B cell (primary cell): ENCODE data around the gene FRMPD4. TPM values are rescaled to one million over a fixed set of nuclear protein-coding genes. Genes with fewer than 3 reads are reported as not detected.

ENCODE experiments used
- ATAC-seq: fragments of 200-7000 bp; cut with Tn5 transposase; one replicate; pipeline ENCODE4 v1.10.0; 2021; ENCODE audit warnings: low read depth, mild to moderate bottlenecking, moderate number of reproducible peaks, moderate library complexity
- CTCF ChIA-PET: fragments of 350-600 bp; sonication (Branson Sonifier 250); formaldehyde crosslinking; loops from one replicate; lab custom pipeline; 2021; ENCODE audit warnings: antibody characterized with exemption, inconsistent platforms; lab: Charles Lee
- POLR2A ChIA-PET: fragments of 350-600 bp; sonication (Branson Sonifier 250); formaldehyde crosslinking; loops from one replicate; lab custom pipeline; 2021; ENCODE audit warnings: antibody characterized with exemption; lab: Charles Lee
- DNase-seq: peaks from one replicate; pipeline ENCODE4 v3.0.0; 2013
- H2AFZ ChIP-seq: 2 replicates; pipeline ENCODE4 v1.6.1; 2012; ENCODE audit warnings: mild to moderate bottlenecking, low read depth, low read length; ENCODE audit not compliant: insufficient read depth, poor library complexity, severe bottlenecking
- H3K27ac ChIP-seq, 2 donors: 1 replicate in 1 of 2; 2 replicates in 1 of 2; pipeline ENCODE4 v1.5.1; 2012 to 2013; ENCODE audit warnings: low read length in 2 of 2, mild to moderate bottlenecking in 2 of 2, moderate library complexity in 1 of 2
- H3K27me3 ChIP-seq, 4 experiments: fragments of 200-600 bp in 1 of 4; sonication (generic) in 1 of 4; replicated peaks in 1 of 4; 1 replicate in 2 of 4; 2 replicates in 2 of 4; pipeline versions ENCODE4 v1.6.1 to v1.7.0; 2013 to 2016; ENCODE audit warnings: low read length in 3 of 4, mild to moderate bottlenecking in 2 of 4, mixed read lengths in 1 of 4, moderate library complexity in 1 of 4; ENCODE audit not compliant: insufficient read depth in 4 of 4, control insufficient read depth in 3 of 4; ENCODE audit errors: control extremely low read depth in 1 of 4
- H3K36me3 ChIP-seq, 2 experiments: replicated peaks in 1 of 2; 1 replicate in 1 of 2; 2 replicates in 1 of 2; pipeline versions ENCODE4 v1.6.1 to v1.7.1; 2013; ENCODE audit warnings: low read length in 1 of 2; ENCODE audit not compliant: insufficient read depth in 2 of 2, control insufficient read depth in 1 of 2; ENCODE audit errors: control extremely low read depth in 1 of 2, extremely low read depth in 1 of 2
- H3K4me1 ChIP-seq, 2 donors: fragments of 200-600 bp in 1 of 2; sonication (generic) in 1 of 2; 1 replicate in 1 of 2; 2 replicates in 1 of 2; pipeline versions ENCODE4 v1.5.1 to v1.6.1; 2013 to 2017; ENCODE audit warnings: low read length in 2 of 2; ENCODE audit not compliant: control insufficient read depth in 2 of 2, insufficient read depth in 2 of 2
- H3K4me2 ChIP-seq: replicated peaks from 2 replicates; pipeline ENCODE3; 2012; ENCODE audit warnings: mild to moderate bottlenecking, low read depth, low read length; ENCODE audit not compliant: poor library complexity, severe bottlenecking
- H3K4me3 ChIP-seq, 5 experiments: fragments of 200-600 bp in 1 of 5; sonication (generic) in 1 of 5; 1 replicate in 3 of 5; 2 replicates in 2 of 5; pipeline versions ENCODE4 v1.5.1 to v1.7.0; 2011 to 2016; ENCODE audit warnings: low read length in 4 of 5, mild to moderate bottlenecking in 4 of 5, low read depth in 2 of 5, control low read depth in 1 of 5, moderate library complexity in 1 of 5; ENCODE audit not compliant: insufficient read depth in 1 of 5; ENCODE audit errors: control extremely low read depth in 1 of 5, extremely low read depth in 1 of 5
- H3K79me2 ChIP-seq: fragments of 200-600 bp; sonication (generic); one replicate; pipeline ENCODE4 v1.6.0; 2016; ENCODE audit warnings: low read length; ENCODE audit not compliant: control insufficient read depth, insufficient read depth
- H3K9ac ChIP-seq: fragments of 200-600 bp; sonication (generic); 2 replicates; pipeline ENCODE4 v1.6.1; 2017; ENCODE audit warnings: mild to moderate bottlenecking, low read length, moderate library complexity
- H3K9me3 ChIP-seq, 3 donors: one replicate each; pipeline versions ENCODE4 v1.6.1 to v1.7.1; 2013; ENCODE audit warnings: low read length in 2 of 3; ENCODE audit not compliant: control insufficient read depth in 2 of 3, insufficient read depth in 1 of 3; ENCODE audit errors: control extremely low read depth in 1 of 3
- H4K20me1 ChIP-seq: 2 replicates; pipeline ENCODE4 v1.6.0; 2012; ENCODE audit warnings: mild to moderate bottlenecking, low read length; ENCODE audit not compliant: insufficient read depth, control insufficient read depth, poor library complexity, severe bottlenecking
- H3K27ac Mint-ChIP-seq: one replicate; pipeline ENCODE4 v1.8.0; 2021; ENCODE audit warnings: mixed read lengths
- H3K27me3 Mint-ChIP-seq: one replicate; pipeline ENCODE4 v1.8.0; 2021; ENCODE audit warnings: mixed read lengths
- H3K4me1 Mint-ChIP-seq: one replicate; pipeline ENCODE4 v1.8.0; 2021; ENCODE audit warnings: mixed read lengths
- H3K4me3 Mint-ChIP-seq: one replicate; pipeline ENCODE4 v1.8.0; 2021; ENCODE audit warnings: mixed read lengths
- H3K9me3 Mint-ChIP-seq: one replicate; pipeline ENCODE4 v1.8.0; 2022; ENCODE audit warnings: mixed read lengths; ENCODE audit not compliant: insufficient read depth
- CTCF ChIP-seq: fragments of 200-600 bp; IDR thresholded peaks from one replicate; pipeline ENCODE4 v1.8.0; 2022; ENCODE audit warnings: antibody characterized with exemption, mild to moderate bottlenecking
- EZH2 ChIP-seq: IDR thresholded peaks from 2 replicates; pipeline ENCODE4 v1.6.1; 2012; ENCODE audit warnings: borderline replicate concordance, low read depth, mild to moderate bottlenecking, moderate library complexity, low read length; ENCODE audit not compliant: insufficient read depth, poor library complexity, severe bottlenecking
- WGBS: methylation state at CpG from one replicate; pipeline ENCODE4 v1.1.5; 2013; ENCODE audit warnings: missing lambda C conversion rate; ENCODE audit not compliant: insufficient coverage; 5-methylcytosine and 5-hydroxymethylcytosine counted together
- intact Hi-C: fragments of 100-400 bp; cut with micrococcal nuclease; formaldehyde crosslinking; loops from one replicate; pipeline ENCODE4 v1.10.0; 2022
- polyA plus RNA-seq: library from polyadenylated mRNA; depleted of rRNA; stranded (reverse); fragments of >200 nt; gene quantifications from 2 replicates; pipeline ENCODE4 v1.2.3, GENCODE V29; 2012
- total RNA-seq, 2 donors: library from RNA; stranded (reverse); fragments of 120-200 nt in 1 of 2; gene quantifications; 1 replicate in 1 of 2; 2 replicates in 1 of 2; pipeline versions ENCODE4 v1.2.3 to v1.2.4, GENCODE V29; 2013 to 2022

Gene FRMPD4
- total and polyA plus RNA-seq, 2 donors (not counting 1 experiment from before 2014, with no cell fraction given): not detected

GRCh38 chrX:12741416-12741815 is 603.1 kb downstream of the FRMPD4 start:
- DNase-seq (no peak), ATAC-seq (no peak)
- Mint-ChIP-seq H3K4me3 (no peak overlapping the region), H3K27ac (no peak overlapping the region), H3K27me3 (no peaks in the 10 kb centered on the region), H3K4me1 (no peaks in the 10 kb centered on the region), H3K9me3 (no peaks in the 10 kb centered on the region)
- no peaks in the 10 kb centered on the region for H3K79me2 ChIP-seq
- no peaks in the 10 kb centered on the region for H4K20me1 ChIP-seq
- ChIA-PET POLR2A (no interaction called here), CTCF (no interaction called here)
- no peaks in the 10 kb centered on the region for H3K36me3 ChIP-seq
- H3K9ac ChIP-seq: no peak overlapping the region
- intact Hi-C loops: no loop called here
- H3K27me3 ChIP-seq: no peaks in the 10 kb centered on the region
- TF ChIP-seq CTCF (no peak), EZH2 (no peak)
- 86% methylated on average over 4 of the region's 6 CpGs for WGBS
- no peaks in the 10 kb centered on the region for H3K9me3 ChIP-seq
- no peak overlapping the region for H3K4me3 ChIP-seq
- no peak overlapping the region for H3K4me2 ChIP-seq
- H2AFZ ChIP-seq: no peak overlapping the region
- no peaks in the 10 kb centered on the region for H3K4me1 ChIP-seq
- H3K27ac ChIP-seq: no peak overlapping the region

- Histone ChIP-seq H3K4me1 (no peaks in the 10 kb centered on the region), H3K4me3 (no peak overlapping the region), H3K27ac (no peak overlapping the region), H3K4me2 (no peak overlapping the region), H3K27me3 (no peaks in the 10 kb centered on the region), H4K20me1 (no peaks in the 10 kb centered on the region), H3K79me2 (no peaks in the 10 kb centered on the region), H3K9me3 (no peaks in the 10 kb centered on the region), H2AFZ (no peak overlapping the region), H3K36me3 (no peaks in the 10 kb centered on the region), H3K9ac (no peak overlapping the region)
- Mint-ChIP-seq H3K27me3 (no peaks in the 10 kb centered on the region), H3K4me1 (no peaks in the 10 kb centered on the region), H3K27ac (no peak overlapping the region), H3K9me3 (no peaks in the 10 kb centered on the region), H3K4me3 (no peak overlapping the region)
- CTCF ChIA-PET: interaction anchor here (1.1 kb wide), 1 partner anchor 23 kb away, joined by 5 read pairs; no protein-coding TSS in a partner anchor
- no peak for TF ChIP-seq EZH2
- TF ChIP-seq CTCF: no peak
- POLR2A ChIA-PET: no interaction called here
- DNase-seq (no peak), ATAC-seq (no peak)
- no CpG with 5 or more reads among the region's 1 CpG for WGBS
- intact Hi-C loops: no loop called here
Observed at GRCh38 chrX:12747433-12747832, 609.2 kb downstream of the FRMPD4 start.
